Motor neuron (in vitro differentiated cells): ENCODE results near the gene RGL3. TPM values are rescaled to one million over a fixed set of nuclear protein-coding genes. Genes with fewer than 3 reads are reported as not detected.
A peak's percentile ranks its signal among the peaks of the same experiment; 100 is the strongest.
"Not testable (repeated sequence)": the region's sequence is repeated elsewhere in the genome, so short reads cannot be mapped to it uniquely, and the experiment has no call there.

Experiments
- ATAC-seq, 8 experiments: fragments of 200-7000 bp; cut with Tn5 transposase; replicated peaks in 6 of 8; 2 replicates each; pipeline ENCODE4 v1.8.0; 2021; ENCODE audit warnings: mild to moderate bottlenecking in 8 of 8, moderate library complexity in 8 of 8
- H3K27ac ChIP-seq, 2 donors: fragments of 250-450 bp; sonication (Bioruptor Pico); 2 replicates each; pipeline ENCODE4 v1.9.0; 2021; ENCODE audit warnings: antibody characterized with exemption in 2 of 2, mild to moderate bottlenecking in 2 of 2, moderate library complexity in 1 of 2
- H3K4me1 ChIP-seq, 2 donors: fragments of 250-450 bp; sonication (Bioruptor Pico); replicated peaks in 1 of 2; 2 replicates each; pipeline ENCODE4 v1.6.1; 2021; ENCODE audit warnings: antibody characterized with exemption in 2 of 2, mild to moderate bottlenecking in 2 of 2, moderate library complexity in 1 of 2
- H3K4me3 ChIP-seq, 5 donors: fragments of 250-450 bp; sonication (Bioruptor Pico); 2 replicates each; pipeline ENCODE4 v1.9.0; 2021; ENCODE audit warnings: antibody characterized with exemption in 5 of 5, mild to moderate bottlenecking in 5 of 5, moderate library complexity in 4 of 5
- WGBS, 10 experiments: fragments of 450-650 bp; shearing (Covaris generic); methylation state at CpG; one replicate each; pipeline ENCODE4 v1.0.0; 2022; 5-methylcytosine and 5-hydroxymethylcytosine counted together
- in situ Hi-C, 9 experiments: fragments of 400-800 bp; cut with MboI; loops; one replicate each; pipeline ENCODE4 v1.15.0; 2021; ENCODE audit warnings: low sequenced_read_pairs in 9 of 9, low pct_unique_long_range_greater_than_20kb in 2 of 9; ENCODE audit not compliant: unreplicated experiment in 9 of 9
- total RNA-seq, 8 experiments: library from RNA; unstranded; fragments of 300-600 nt; gene quantifications; 2 replicates each; pipeline versions ENCODE4 v1.2.3 to v1.2.4, GENCODE V29; 2022

The RGL3 gene
- total RNA-seq, 8 experiments from 2014 or later = 0.60 to 3.1 (median 1.2) TPM

- no peak overlapping the region for H3K27ac ChIP-seq
- ATAC-seq = no peak
- 92 to 100% (median 100%) methylated on average over 1 to 7 of the region's 7 CpGs; no CpG with 5 or more reads in 3 of the 10 experiments for WGBS, 10 experiments
- peaks cover 20 to 24% of the 10 kb centered on the region in 2 donors for H3K4me1 ChIP-seq
- H3K4me3 ChIP-seq = no peak overlapping the region
- in situ Hi-C loops = no loop called here
Measured at GRCh38 chr19:11456659-11457058, 37.5 kb upstream of the RGL3 start.

- WGBS, 10 experiments = 76 to 100% (median 92%) methylated on average over 1 to 6 of the region's 9 CpGs; no CpG with 5 or more reads in 5 of the 10 experiments
- H3K27ac ChIP-seq, ATAC-seq, in situ Hi-C loops, H3K4me3 ChIP-seq: not testable (repeated sequence)
- H3K4me1 ChIP-seq = peaks cover 28 to 31% of the 10 kb centered on the region in 2 donors
Measured at GRCh38 chr19:11455233-11455554, 36.1 kb upstream of the RGL3 start.

- peaks cover 28 to 31% of the 10 kb centered on the region in 2 donors for H3K4me1 ChIP-seq
- H3K27ac ChIP-seq = peak overlapping the region in 1 of 2 donors; percentile 72
- WGBS, 10 experiments = 96% methylated on average over 5 of the region's 27 CpGs; no CpG with 5 or more reads in 9 of the 10 experiments
- ATAC-seq = peak in 1 of 8 experiments; percentile 24
- in situ Hi-C loops = no loop called here
- H3K4me3 ChIP-seq = no peak overlapping the region
Measured at GRCh38 chr19:11453468-11454341, 34.6 kb upstream of the RGL3 start.

- Histone ChIP-seq H3K4me3 (no peak overlapping the region), H3K4me1 (peaks cover 28% of the 10 kb centered on the region in 2 donors), H3K27ac (peak overlapping the region; percentile 50 to 72)
- in situ Hi-C loops = no loop called here
- ATAC-seq = peak in 4 of 8 experiments; percentile 5 to 31 (median 10)
- 18 to 79% (median 63%) methylated on average over 1 to 9 of the region's 33 CpGs; no CpG with 5 or more reads in 3 of the 10 experiments for WGBS, 10 experiments
Measured at GRCh38 chr19:11452620-11453310, 33.7 kb upstream of the RGL3 start.

- 24 to 69% (median 43%) methylated on average over 4 to 16 of the region's 25 CpGs for WGBS, 10 experiments
- ATAC-seq = peak in 5 of 8 experiments; percentile 7 to 62 (median 52)
- H3K27ac ChIP-seq = peak overlapping the region; percentile 72 to 74
- H3K4me3 ChIP-seq = no peak overlapping the region
- in situ Hi-C loops = no loop called here
- peaks cover 23 to 25% of the 10 kb centered on the region in 2 donors for H3K4me1 ChIP-seq
Measured at GRCh38 chr19:11451871-11452619, 32.9 kb upstream of the RGL3 start.

GRCh38 chr19:11451327-11451870 is 32.3 kb upstream of the RGL3 start:
- in situ Hi-C loops = no loop called here
- H3K4me3 ChIP-seq = no peak overlapping the region
- peaks cover 23 to 25% of the 10 kb centered on the region in 2 donors for H3K4me1 ChIP-seq
- WGBS, 10 experiments = 0 to 73% (median 48%) methylated on average over 2 to 8 of the region's 13 CpGs
- ATAC-seq = peak in 4 of 8 experiments; percentile 27 to 44 (median 39)
- peak overlapping the region; percentile 62 to 74 for H3K27ac ChIP-seq

- peak in 4 of 8 experiments; percentile 1 to 12 (median 9) for ATAC-seq
- no peak overlapping the region for H3K4me3 ChIP-seq
- in situ Hi-C loops = no loop called here
- H3K4me1 ChIP-seq = peaks cover 23 to 25% of the 10 kb centered on the region in 2 donors
- H3K27ac ChIP-seq = peak overlapping the region; percentile 12 to 28
- WGBS, 10 experiments = 80 to 95% (median 91%) methylated on average over 1 to 7 of the region's 21 CpGs; no CpG with 5 or more reads in 1 of the 10 experiments
Measured at GRCh38 chr19:11450570-11451326, 31.6 kb upstream of the RGL3 start.

- peaks cover 23 to 25% of the 10 kb centered on the region in 2 donors for H3K4me1 ChIP-seq
- no peak overlapping the region for H3K27ac ChIP-seq
- ATAC-seq = no peak
- WGBS, 10 experiments = 91 to 96% (median 94%) methylated on average over 4 to 6 of the region's 31 CpGs; no CpG with 5 or more reads in 7 of the 10 experiments
- in situ Hi-C loops = no loop called here
- H3K4me3 ChIP-seq = no peak overlapping the region
Measured at GRCh38 chr19:11448923-11449554, 29.9 kb upstream of the RGL3 start.

GRCh38 chr19:11448410-11448809 is 29.3 kb upstream of the RGL3 start:
- Histone ChIP-seq H3K27ac (no peak overlapping the region), H3K4me1 (peaks cover 21 to 25% of the 10 kb centered on the region in 2 donors), H3K4me3 (no peak overlapping the region)
- in situ Hi-C loops = no loop called here
- WGBS, 10 experiments = no CpG with 5 or more reads among the region's 13 CpGs
- no peak for ATAC-seq

GRCh38 chr19:11447347-11448262 is 28.5 kb upstream of the RGL3 start:
- in situ Hi-C loops = no loop called here
- H3K27ac ChIP-seq = no peak overlapping the region
- H3K4me3 ChIP-seq = no peak overlapping the region
- 80 to 100% (median 93%) methylated on average over 1 to 5 of the region's 35 CpGs; no CpG with 5 or more reads in 6 of the 10 experiments for WGBS, 10 experiments
- H3K4me1 ChIP-seq = peaks cover 13 to 18% of the 10 kb centered on the region in 2 donors
- no peak for ATAC-seq
